ENCODE results near the gene MTIF3.
A peak's percentile ranks its signal among the peaks of the same experiment; 100 is the strongest.

Gene MTIF3, protein sequence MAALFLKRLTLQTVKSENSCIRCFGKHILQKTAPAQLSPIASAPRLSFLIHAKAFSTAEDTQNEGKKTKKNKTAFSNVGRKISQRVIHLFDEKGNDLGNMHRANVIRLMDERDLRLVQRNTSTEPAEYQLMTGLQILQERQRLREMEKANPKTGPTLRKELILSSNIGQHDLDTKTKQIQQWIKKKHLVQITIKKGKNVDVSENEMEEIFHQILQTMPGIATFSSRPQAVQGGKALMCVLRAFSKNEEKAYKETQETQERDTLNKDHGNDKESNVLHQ

DNA sequence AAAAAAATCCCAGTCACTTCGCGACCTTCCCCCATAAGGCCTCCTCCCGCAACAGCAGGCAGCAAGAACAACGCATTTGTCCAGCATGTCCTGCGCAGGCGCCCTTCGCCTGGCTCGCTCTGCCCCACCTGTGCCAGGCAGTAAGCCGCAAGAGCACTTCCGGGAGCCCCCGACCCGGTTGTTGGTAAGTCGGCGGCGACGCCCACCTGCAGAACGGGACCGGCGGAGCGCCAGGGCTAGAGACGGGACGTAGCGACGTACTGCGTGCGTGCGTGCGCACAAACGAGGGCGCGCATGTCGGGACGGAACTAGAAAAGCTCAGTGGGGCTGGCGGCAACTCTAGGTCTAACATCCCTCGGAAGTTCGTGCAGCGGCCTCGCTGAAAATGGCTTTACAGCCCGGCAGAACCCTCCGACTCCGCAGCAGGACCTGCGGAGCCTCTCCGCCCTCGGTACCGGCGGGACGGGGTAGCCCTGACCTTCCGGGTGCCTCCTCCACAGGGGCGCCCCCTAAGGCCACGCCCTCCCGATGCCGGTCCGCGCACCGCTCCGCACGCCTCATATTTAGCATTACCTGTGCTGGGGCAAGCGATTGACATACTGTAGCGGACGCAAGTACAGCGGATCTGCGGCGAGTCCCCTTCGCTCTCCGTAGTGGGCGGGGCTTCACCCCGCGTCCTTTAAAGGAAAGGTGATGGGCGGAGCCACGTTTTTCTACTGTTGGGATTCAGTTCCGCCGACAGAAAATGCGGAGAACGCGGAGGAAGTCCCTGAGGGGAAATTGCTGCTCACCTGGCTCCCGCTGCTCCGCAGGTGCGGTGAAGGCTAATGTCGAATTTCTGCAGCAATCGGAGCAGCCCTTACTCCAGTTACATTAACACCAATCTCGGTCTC, at the start of gene MTIF3:
TSS of gene MTIF3 (minus strand) at position 629 of the 893 bp plus-strand sequence. CDS start 10,116 bp downstream, outside the sequence.
- in situ Hi-C loops (cut with MboI; ENCODE audit: low pct_unique_long_range_greater_than_20kb, low sequenced_read_pairs, unreplicated experiment) = no loop called here
- TF ChIP-seq, protein P1, sequence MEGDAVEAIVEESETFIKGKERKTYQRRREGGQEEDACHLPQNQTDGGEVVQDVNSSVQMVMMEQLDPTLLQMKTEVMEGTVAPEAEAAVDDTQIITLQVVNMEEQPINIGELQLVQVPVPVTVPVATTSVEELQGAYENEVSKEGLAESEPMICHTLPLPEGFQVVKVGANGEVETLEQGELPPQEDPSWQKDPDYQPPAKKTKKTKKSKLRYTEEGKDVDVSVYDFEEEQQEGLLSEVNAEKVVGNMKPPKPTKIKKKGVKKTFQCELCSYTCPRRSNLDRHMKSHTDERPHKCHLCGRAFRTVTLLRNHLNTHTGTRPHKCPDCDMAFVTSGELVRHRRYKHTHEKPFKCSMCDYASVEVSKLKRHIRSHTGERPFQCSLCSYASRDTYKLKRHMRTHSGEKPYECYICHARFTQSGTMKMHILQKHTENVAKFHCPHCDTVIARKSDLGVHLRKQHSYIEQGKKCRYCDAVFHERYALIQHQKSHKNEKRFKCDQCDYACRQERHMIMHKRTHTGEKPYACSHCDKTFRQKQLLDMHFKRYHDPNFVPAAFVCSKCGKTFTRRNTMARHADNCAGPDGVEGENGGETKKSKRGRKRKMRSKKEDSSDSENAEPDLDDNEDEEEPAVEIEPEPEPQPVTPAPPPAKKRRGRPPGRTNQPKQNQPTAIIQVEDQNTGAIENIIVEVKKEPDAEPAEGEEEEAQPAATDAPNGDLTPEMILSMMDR (IDR thresholded peaks at IDR 0.05; ENCODE audit: extremely low read depth, insufficient read depth, missing control alignments) = no peak
- peak; percentile 93 for DNase-seq (ENCODE audit: low spot score)

DNA sequence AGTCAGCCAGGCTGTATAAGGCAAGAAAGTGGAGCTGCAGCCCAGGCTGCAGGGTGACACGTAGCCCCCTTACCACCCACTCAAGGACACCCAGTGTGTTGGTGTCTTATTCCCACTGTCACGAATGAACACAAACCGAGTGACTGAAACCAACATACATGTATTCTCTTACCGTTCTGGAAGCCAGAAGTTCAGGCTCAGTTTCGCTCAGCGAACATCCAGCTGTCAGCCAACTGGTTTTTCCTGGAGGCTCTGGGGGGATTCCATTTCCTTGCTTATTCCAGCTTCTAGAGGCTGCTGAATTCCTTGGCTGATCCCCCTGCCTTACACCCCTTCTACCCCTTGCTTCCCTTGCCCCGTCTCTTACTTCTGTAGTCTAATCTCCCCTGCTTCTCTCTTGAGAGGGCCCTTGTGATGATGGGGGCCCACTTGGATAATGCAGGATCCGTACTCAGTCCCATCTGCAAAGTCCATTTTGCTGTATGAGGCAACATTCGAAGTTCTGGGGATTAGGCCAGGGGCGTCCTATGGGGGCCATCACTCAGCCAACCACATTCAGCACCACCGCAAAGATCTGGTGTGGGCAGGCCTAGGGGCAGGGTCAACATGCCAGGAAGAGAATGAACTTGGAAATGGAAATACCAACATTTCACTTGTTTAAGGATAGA, 47.3 kb upstream of the MTIF3 start:
- TF ChIP-seq, protein P1 (IDR thresholded peaks at IDR 0.05; ENCODE audit: extremely low read depth, insufficient read depth, missing control alignments) = no peak
- in situ Hi-C loops (cut with MboI; ENCODE audit: low pct_unique_long_range_greater_than_20kb, low sequenced_read_pairs, unreplicated experiment) = no loop called here
- DNase-seq (ENCODE audit: low spot score) = no peak

DNA sequence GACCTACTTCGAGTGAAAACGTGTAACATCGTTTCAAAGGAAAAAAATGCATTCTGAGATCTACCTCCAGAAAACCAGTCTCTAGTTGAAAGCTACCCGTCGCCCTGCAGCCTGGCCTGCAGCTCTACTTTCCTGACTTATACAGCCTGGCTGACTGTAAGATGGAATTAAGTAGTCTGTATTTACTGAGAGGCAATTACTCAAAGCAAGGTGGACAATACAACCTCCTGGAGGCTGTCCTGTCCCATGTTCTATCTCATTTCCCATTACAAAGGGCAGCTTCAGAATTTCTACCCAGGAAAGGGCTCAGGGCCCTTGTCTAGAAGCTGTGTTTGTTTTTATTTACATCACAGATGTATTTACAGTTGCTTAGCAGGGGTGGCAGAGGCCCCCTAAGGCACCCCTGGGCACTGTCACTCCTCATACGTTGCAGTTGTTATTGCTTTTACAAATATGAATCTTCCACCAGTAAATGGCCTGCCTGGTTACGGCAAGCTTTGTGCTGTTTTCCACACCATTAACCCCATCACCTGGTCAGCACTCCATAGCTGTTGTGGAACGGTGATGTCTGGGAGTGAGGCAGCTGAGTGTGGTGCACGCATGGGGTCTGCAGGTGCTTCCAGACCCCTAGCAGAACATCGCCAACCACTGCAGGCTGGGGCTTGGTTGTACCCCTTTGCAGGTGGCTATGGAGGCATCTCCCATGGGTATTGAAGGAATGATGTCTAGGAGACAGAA, 46.3 kb upstream of the MTIF3 start:
- TF ChIP-seq, protein P1 (IDR thresholded peaks at IDR 0.05; ENCODE audit: extremely low read depth, insufficient read depth, missing control alignments) = no peak
- DNase-seq (ENCODE audit: low spot score) = no peak
- in situ Hi-C loops (cut with MboI; ENCODE audit: low pct_unique_long_range_greater_than_20kb, low sequenced_read_pairs, unreplicated experiment) = no loop called here

DNA sequence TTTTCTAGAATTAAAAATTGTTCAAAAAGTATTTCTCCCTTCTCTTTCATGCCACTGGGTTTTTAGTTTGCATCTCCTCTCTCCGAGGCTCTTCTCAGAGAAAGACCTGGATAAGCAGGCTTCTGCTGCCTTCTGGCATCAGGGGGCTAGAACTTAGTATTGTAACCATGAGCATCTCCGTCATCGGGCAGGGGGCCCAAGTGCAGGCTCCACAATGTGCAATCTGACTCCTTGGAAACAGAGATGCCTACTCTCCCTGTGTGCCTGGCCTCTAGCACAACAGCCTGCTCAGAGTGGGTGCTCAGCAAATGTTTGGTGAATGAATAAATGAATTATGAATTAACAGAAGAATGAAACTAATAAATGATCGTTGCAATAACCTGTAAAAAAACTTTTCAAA, 45.6 kb upstream of the MTIF3 start:
- in situ Hi-C loops (cut with MboI; ENCODE audit: low pct_unique_long_range_greater_than_20kb, low sequenced_read_pairs, unreplicated experiment) = no loop called here
- TF ChIP-seq, protein P1 (IDR thresholded peaks at IDR 0.05; ENCODE audit: extremely low read depth, insufficient read depth, missing control alignments) = no peak
- DNase-seq (ENCODE audit: low spot score) = no peak

DNA sequence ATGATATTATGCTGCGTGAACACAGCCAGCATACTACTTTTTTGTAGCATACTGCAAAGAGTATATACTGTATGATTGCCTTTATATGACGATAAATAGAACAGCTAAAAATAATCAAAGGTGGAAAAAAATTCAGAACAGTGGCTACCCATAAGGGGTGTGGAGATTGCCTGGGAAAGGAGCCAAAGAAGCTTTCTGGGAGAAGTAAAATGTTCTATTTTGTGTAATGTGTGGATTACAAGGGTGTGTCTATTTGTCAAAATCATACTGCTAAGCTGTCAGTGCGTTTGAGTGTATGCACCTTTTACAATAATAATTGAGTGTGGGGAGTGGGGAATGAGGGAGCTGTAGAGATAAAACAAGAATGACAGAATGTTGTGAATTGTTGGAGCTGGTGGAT, 45.2 kb upstream of the MTIF3 start:
- no peak for DNase-seq (ENCODE audit: low spot score)
- TF ChIP-seq, protein P1 (IDR thresholded peaks at IDR 0.05; ENCODE audit: extremely low read depth, insufficient read depth, missing control alignments) = no peak
- in situ Hi-C loops (cut with MboI; ENCODE audit: low pct_unique_long_range_greater_than_20kb, low sequenced_read_pairs, unreplicated experiment) = no loop called here

DNA sequence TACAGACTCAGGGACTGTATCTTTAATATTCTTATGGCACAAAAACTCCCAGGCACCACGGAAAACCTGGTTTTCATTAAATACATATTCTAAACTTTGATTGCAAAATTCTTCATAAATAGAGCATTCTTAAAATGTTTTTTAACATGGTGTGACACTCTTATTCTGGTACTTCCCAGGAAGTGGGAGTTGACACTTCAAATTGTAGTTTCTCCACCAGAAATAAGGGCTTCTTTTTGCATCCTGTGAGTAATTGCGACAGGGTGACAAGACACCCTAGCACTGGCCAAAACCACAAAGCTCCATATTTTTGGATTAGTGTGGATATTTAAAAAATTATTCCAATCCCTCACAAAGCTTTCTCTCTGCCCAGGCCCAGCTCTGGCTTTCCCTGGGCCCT, 43.6 kb upstream of the MTIF3 start:
- in situ Hi-C loops (cut with MboI; ENCODE audit: low pct_unique_long_range_greater_than_20kb, low sequenced_read_pairs, unreplicated experiment) = no loop called here

More for the DNA sequence above, 43.6 kb upstream of the MTIF3 start:
- DNase-seq (ENCODE audit: low spot score) = no peak
- TF ChIP-seq, protein P1 (IDR thresholded peaks at IDR 0.05; ENCODE audit: extremely low read depth, insufficient read depth, missing control alignments) = no peak

Measured in GM13977 (cell line).